SK-N-SH (cell line): ENCODE measurements around the gene ZNF69. TPM values are rescaled to one million over a fixed set of nuclear protein-coding genes. Genes with fewer than 3 reads are reported as not detected.

Source experiments
- CTCF ChIA-PET: fragments of 300-600, 350-600 bp; formaldehyde crosslinking; extraction: SDS; loops from one replicate; lab custom pipeline; 2021; lab: Yijun Ruan, JAX
- POLR2A ChIA-PET: fragments of 350-600 bp; sonication (Branson Sonifier 250); formaldehyde crosslinking; extraction: SDS; loops from one replicate; lab custom pipeline; 2020; ENCODE audit warnings: antibody characterized with exemption, inconsistent platforms; lab: Yijun Ruan, JAX
- DNase-seq: peaks from one replicate; pipeline ENCODE4 v3.0.0; 2012
- H2AFZ ChIP-seq: fragments of 200-600 bp; sonication (generic); 2 replicates; pipeline ENCODE4 v1.8.1; 2016; ENCODE audit warnings: antibody characterized with exemption, mild to moderate bottlenecking, low read depth
- H3F3A ChIP-seq: fragments of 200-600 bp; sonication (generic); replicated peaks from 2 replicates; pipeline ENCODE3; 2016; ENCODE audit warnings: antibody characterized with exemption, mild to moderate bottlenecking; ENCODE audit not compliant: insufficient read depth
- H3K27ac ChIP-seq, 2 experiments: fragments of 200-500 bp in 1 of 2; fragments of 200-600 bp in 1 of 2; sonication (Bioruptor generic) in 1 of 2; sonication (generic), shearing (Covaris generic) in 1 of 2; 2 replicates each; pipeline versions ENCODE4 v1.5.1 to v1.6.1; 2014 to 2016; ENCODE audit warnings: low read depth in 2 of 2, inconsistent platforms in 1 of 2, low read length in 1 of 2, mild to moderate bottlenecking in 1 of 2, mixed read lengths in 1 of 2
- H3K27me3 ChIP-seq: fragments of 200-600 bp; sonication (generic), shearing (Covaris generic); 2 replicates; pipeline ENCODE4 v1.6.1; 2016; ENCODE audit warnings: mixed run types; ENCODE audit not compliant: insufficient read depth
- H3K36me3 ChIP-seq, 2 experiments: fragments of 200-500 bp in 1 of 2; fragments of 200-600 bp in 1 of 2; sonication (Bioruptor generic) in 1 of 2; sonication (generic) in 1 of 2; replicated peaks in 1 of 2; 2 replicates each; pipeline versions ENCODE3 to v1.5.1; 2014 to 2016; ENCODE audit warnings: low read length in 1 of 2, mild to moderate bottlenecking in 1 of 2; ENCODE audit not compliant: insufficient read depth in 2 of 2, control insufficient read depth in 1 of 2
- H3K4me1 ChIP-seq, 2 experiments: fragments of 200-500 bp in 1 of 2; fragments of 200-600 bp in 1 of 2; sonication (Bioruptor generic) in 1 of 2; sonication (generic), shearing (Covaris generic) in 1 of 2; 2 replicates each; pipeline versions ENCODE4 v1.5.1 to v1.6.1; 2014 to 2016; ENCODE audit warnings: low read depth in 1 of 2, low read length in 1 of 2, mixed run types in 1 of 2; ENCODE audit not compliant: insufficient read depth in 2 of 2, control insufficient read depth in 1 of 2
- H3K4me2 ChIP-seq: fragments of 200-600 bp; sonication (generic), shearing (Covaris generic); 2 replicates; pipeline ENCODE4 v1.6.1; 2017; ENCODE audit warnings: mixed run types
- H3K4me3 ChIP-seq, 2 experiments: fragments of 200-500 bp in 1 of 2; fragments of 200-600 bp in 1 of 2; sonication (Bioruptor generic) in 1 of 2; sonication (generic), shearing (Covaris generic) in 1 of 2; 2 replicates each; pipeline versions ENCODE4 v1.5.1 to v1.8.1; 2014 to 2016; ENCODE audit warnings: low read depth in 2 of 2, inconsistent platforms in 1 of 2, low read length in 1 of 2, mild to moderate bottlenecking in 1 of 2, mixed read lengths in 1 of 2, moderate library complexity in 1 of 2
- H3K79me2 ChIP-seq: fragments of 200-600 bp; sonication (generic); 2 replicates; pipeline ENCODE4 v1.8.1; 2017; ENCODE audit warnings: mild to moderate bottlenecking; ENCODE audit not compliant: insufficient read depth
- H3K9ac ChIP-seq: fragments of 200-600 bp; sonication (generic); 2 replicates; pipeline ENCODE4 v1.6.1; 2017; ENCODE audit warnings: mixed run types
- H3K9me2 ChIP-seq: fragments of 200-600 bp; sonication (generic); 2 replicates; pipeline ENCODE4 v1.6.1; 2017; ENCODE audit warnings: mixed run types
- H3K9me3 ChIP-seq: fragments of 200-600 bp; sonication (generic); 2 replicates; pipeline ENCODE4 v1.6.1; 2017; ENCODE audit warnings: mixed run types, mild to moderate bottlenecking, moderate library complexity
- H4K20me1 ChIP-seq: fragments of 200-600 bp; sonication (generic); 2 replicates; pipeline ENCODE4 v1.6.1; 2017; ENCODE audit warnings: mild to moderate bottlenecking, mixed run types; ENCODE audit not compliant: insufficient read depth
- CTCF ChIP-seq: fragments of 200-600 bp; sonication (generic); IDR thresholded peaks from 2 replicates; pipeline ENCODE4 v1.6.1; 2017; ENCODE audit warnings: antibody characterized with exemption, mild to moderate bottlenecking, moderate library complexity
- ELF1 ChIP-seq: IDR thresholded peaks from 2 replicates; pipeline ENCODE4 v1.4.0; 2012
- EZH2phosphoT487 ChIP-seq: fragments of 200-600 bp; sonication (generic); IDR thresholded peaks from 2 replicates; pipeline ENCODE4 v1.6.1; 2017; ENCODE audit warnings: low read depth, mixed run types, mild to moderate bottlenecking, antibody characterized with exemption, moderate library complexity, borderline replicate concordance
- FOSL2 ChIP-seq: IDR thresholded peaks from 2 replicates; pipeline ENCODE4 v1.4.0; 2012; ENCODE audit warnings: low read depth, mild to moderate bottlenecking, moderate library complexity, borderline replicate concordance
- FOXJ3 ChIP-seq: sonication (generic); formaldehyde crosslinking; IDR thresholded peaks from 2 replicates; pipeline ENCODE4 v1.5.1; 2020; ENCODE audit warnings: mild to moderate bottlenecking, missing genetic modification reagents
- FOXM1 ChIP-seq: IDR thresholded peaks from 2 replicates; pipeline ENCODE4 v1.4.0; 2012; ENCODE audit warnings: low read depth, mild to moderate bottlenecking
- GABPA ChIP-seq: IDR thresholded peaks from 2 replicates; pipeline ENCODE4 v1.4.0; 2012; ENCODE audit warnings: low read depth, mild to moderate bottlenecking
- GATA2 ChIP-seq: sonication (generic); formaldehyde crosslinking; IDR thresholded peaks from 2 replicates; pipeline ENCODE4 v1.5.0; 2020; ENCODE audit warnings: mild to moderate bottlenecking, missing genetic modification reagents
- IRF3 ChIP-seq: fragments of 150-350 bp; IDR thresholded peaks from 2 replicates; pipeline ENCODE4 v1.6.1; 2016; ENCODE audit warnings: mild to moderate bottlenecking, low read depth, low read length
- JUND ChIP-seq: IDR thresholded peaks from 2 replicates; pipeline ENCODE4 v1.4.0; 2012
- MEF2A ChIP-seq: IDR thresholded peaks from 2 replicates; pipeline ENCODE4 v1.4.0; 2012; ENCODE audit warnings: low read depth, borderline replicate concordance
- MXI1 ChIP-seq: IDR thresholded peaks from 2 replicates; pipeline ENCODE4 v1.6.1; 2012; ENCODE audit warnings: mild to moderate bottlenecking, low read depth, low read length, improper control_type of control experiment
- NFIC ChIP-seq: IDR thresholded peaks from 2 replicates; pipeline ENCODE4 v1.4.0; 2012; ENCODE audit warnings: borderline replicate concordance
- PBX3 ChIP-seq: IDR thresholded peaks from 2 replicates; pipeline ENCODE4; 2012
- RAD21 ChIP-seq: IDR thresholded peaks from 2 replicates; pipeline ENCODE4 v1.6.1; 2012; ENCODE audit warnings: mild to moderate bottlenecking, low read length
- RFX5 ChIP-seq: IDR thresholded peaks from 2 replicates; pipeline ENCODE4 v1.6.1; 2012; ENCODE audit warnings: mild to moderate bottlenecking, improper control_type of control experiment, low read length
- SMC3 ChIP-seq: IDR thresholded peaks from 2 replicates; pipeline ENCODE4 v1.6.1; 2012; ENCODE audit warnings: low read depth, low read length, improper control_type of control experiment
- TCF12 ChIP-seq: IDR thresholded peaks from 2 replicates; pipeline ENCODE4 v1.4.0; 2012
- TEAD4 ChIP-seq: IDR thresholded peaks from 2 replicates; pipeline ENCODE4 v1.4.0; 2012; ENCODE audit warnings: mild to moderate bottlenecking, borderline replicate concordance; ENCODE audit not compliant: insufficient read depth
- USF1 ChIP-seq: IDR thresholded peaks from 2 replicates; pipeline ENCODE4 v1.4.0; 2012; ENCODE audit warnings: low read depth, borderline replicate concordance
- USF2 ChIP-seq: fragments of 150-350 bp; IDR thresholded peaks from 2 replicates; pipeline ENCODE4 v1.6.1; 2017; ENCODE audit warnings: antibody characterized with exemption, low read length, low read depth, borderline replicate concordance
- WGBS: methylation state at CpG from one replicate; pipeline ENCODE4 v1.1.6; 2017; ENCODE audit warnings: low lambda C conversion rate; 5-methylcytosine and 5-hydroxymethylcytosine counted together
- polyA plus RNA-seq, 3 experiments: library from polyadenylated mRNA; depleted of rRNA; stranded (reverse); fragments of >200 nt; gene quantifications; 2 replicates each; pipeline ENCODE4 v1.2.3, GENCODE V29; 2012

Gene ZNF69
- polyA plus RNA-seq, 1 of the 3 experiments (the other 2 are of a cell fraction), result 0.58 TPM

- no peaks in the 10 kb centered on the region for H3K4me1 ChIP-seq
- no peak overlapping the region; a peak in 1 of 4 replicates for H3K4me3 ChIP-seq
- peaks cover 14 to 39% of the 10 kb centered on the region in 2 experiments for H3K36me3 ChIP-seq
- no peaks in the 10 kb centered on the region for H3K27me3 ChIP-seq
- no peaks in the 10 kb centered on the region for H3K9me2 ChIP-seq
- no peak for DNase-seq
- no peak overlapping the region for H3K9ac ChIP-seq
- peaks cover 14% of the 10 kb centered on the region for H3K9me3 ChIP-seq
- no peaks in the 10 kb centered on the region for H4K20me1 ChIP-seq
- no peak overlapping the region for H3K4me2 ChIP-seq
- H3K27ac ChIP-seq, result no peak overlapping the region
- H2AFZ ChIP-seq, result no peak overlapping the region
- POLR2A ChIA-PET, result no interaction called here
- TF ChIP-seq EZH2phosphoT487, result no peak
- TF ChIP-seq FOXJ3 (CRISPR knock-in tag), result no peak
- TF ChIP-seq FOSL2, result no peak
- no peak for TF ChIP-seq ELF1
- no peak for TF ChIP-seq GATA2 (CRISPR knock-in tag)
- TF ChIP-seq GABPA, result no peak
- TF ChIP-seq USF1, result no peak
- TF ChIP-seq PBX3, result no peak
- TF ChIP-seq IRF3, result no peak
- TF ChIP-seq, all 33 proteins: peak for 0
- no peaks in the 10 kb centered on the region for H3F3A ChIP-seq
- 64% methylated on average over 8 of the region's 8 CpGs for WGBS
- H3K79me2 ChIP-seq, result no peaks in the 10 kb centered on the region
- CTCF ChIA-PET, result no interaction called here
Measured at GRCh38 chr19:11868188-11868587, 19.4 kb upstream of the ZNF69 start.

GRCh38 chr19:11872624-11873023, 15.0 kb upstream of the ZNF69 start:
- CTCF ChIA-PET, result interaction anchor here (0.5 to 1.2 kb wide), 2 partner anchors 10 to 187 kb away, joined by 3 read pairs; no protein-coding TSS in a partner anchor
- H3K4me2 ChIP-seq, result no peak overlapping the region
- TF ChIP-seq JUND, result no peak
- TF ChIP-seq USF2, result no peak
- no peak for TF ChIP-seq FOSL2
- TF ChIP-seq TEAD4, result no peak
- TF ChIP-seq EZH2phosphoT487, result no peak
- TF ChIP-seq RAD21, result no peak
- TF ChIP-seq USF1, result no peak
- no peak for TF ChIP-seq NFIC
- no peak for TF ChIP-seq TCF12
- no peak for TF ChIP-seq PBX3
- TF ChIP-seq RFX5, result no peak
- TF ChIP-seq SMC3, result no peak
- TF ChIP-seq MEF2A, result no peak
- no peak for TF ChIP-seq FOXM1
- TF ChIP-seq MXI1, result no peak
- TF ChIP-seq CTCF, result no peak
- no peak for TF ChIP-seq ELF1

More at GRCh38 chr19:11872624-11873023, 15.0 kb upstream of the ZNF69 start:
- H3K9ac ChIP-seq, result no peak overlapping the region
- H3K9me2 ChIP-seq, result no peaks in the 10 kb centered on the region
- DNase-seq, result no peak
- H4K20me1 ChIP-seq, result no peaks in the 10 kb centered on the region
- no peak overlapping the region for H3K27ac ChIP-seq
- POLR2A ChIA-PET, result no interaction called here
- no peaks in the 10 kb centered on the region for H3K79me2 ChIP-seq
- H3K4me3 ChIP-seq, result no peak overlapping the region
- 76% methylated on average over 9 of the region's 9 CpGs for WGBS
- H3K4me1 ChIP-seq, result no peaks in the 10 kb centered on the region
- H3K36me3 ChIP-seq, result peaks cover 11 to 16% of the 10 kb centered on the region in 2 experiments
- no peaks in the 10 kb centered on the region for H3K27me3 ChIP-seq
- H3K9me3 ChIP-seq, result peaks cover 8% of the 10 kb centered on the region
- H2AFZ ChIP-seq, result no peak overlapping the region
- H3F3A ChIP-seq, result no peaks in the 10 kb centered on the region
